Left lobe of liver (tissue), 2 donors: Measurements from ENCODE around the gene VPS45. TPM values are rescaled to one million over a fixed set of nuclear protein-coding genes. Genes with fewer than 3 reads are reported as not detected.

ENCODE experiments used
- ATAC-seq: fragments of 200-7000 bp; cut with Tn5 transposase; one replicate; pipeline ENCODE4 v1.9.1; 2020; ENCODE audit warnings: mild to moderate bottlenecking, moderate library complexity
- DNase-seq: peaks from one replicate; pipeline ENCODE4 v3.0.0-alpha.2; 2020; ENCODE audit warnings: low spot score
- total RNA-seq: library from RNA; stranded (reverse); gene quantifications from one replicate; pipeline ENCODE4 v1.2.1, GENCODE V29; 2021
- donor health status: DM: no; HTN: no; CAD: no; lungs with moderate emphysema.
- donor health status: DM: no; HTN: yes; CAD: no.

The VPS45 gene
- total RNA-seq, 1 donor from 2014 or later = 12.3 TPM

GRCh38 chr1:150183061-150183460 is 115.5 kb downstream of the VPS45 start:
- ATAC-seq = no peak
- DNase-seq = no peak

GRCh38 chr1:150185481-150185880 is 117.9 kb downstream of the VPS45 start:
- DNase-seq = no peak

GRCh38 chr1:150186438-150186788 is 118.8 kb downstream of the VPS45 start:
- DNase-seq (peak; percentile 72), ATAC-seq (peak; percentile 82)

More at GRCh38 chr1:150185481-150185880, 117.9 kb downstream of the VPS45 start:
- no peak for ATAC-seq

- no peak for DNase-seq
- ATAC-seq = peak; percentile 78
Observed at GRCh38 chr1:150186789-150187559, 119.4 kb downstream of the VPS45 start.

GRCh38 chr1:150187560-150187931 is 120.0 kb downstream of the VPS45 start:
- DNase-seq (no peak), ATAC-seq (peak; percentile 19)

GRCh38 chr1:150192012-150192411 is 124.4 kb downstream of the VPS45 start:
- DNase-seq (no peak), ATAC-seq (no peak)

GRCh38 chr1:150194381-150195031 is 126.9 kb downstream of the VPS45 start:
- no peak for ATAC-seq
- DNase-seq = no peak

Other genes starting within 250 kb of the VPS45 start
- gene BOLA1, start 168.2 kb upstream of the VPS45 start, total RNA-seq = 13.8 TPM
- gene SV2A, start 149.9 kb upstream of the VPS45 start, total RNA-seq = 0.45 TPM
- gene SF3B4, start 140.0 kb upstream of the VPS45 start, total RNA-seq = 11.5 TPM
- gene MTMR11, start 130.9 kb upstream of the VPS45 start, total RNA-seq = 1.7 TPM
- gene OTUD7B, start 57.0 kb upstream of the VPS45 start, total RNA-seq = 19.1 TPM
- gene PLEKHO1, start 82.1 kb downstream of the VPS45 start, total RNA-seq = 3.8 TPM
- 12.9 TPM for gene ANP32E, start 168.3 kb downstream of the VPS45 start, total RNA-seq
- 5.6 TPM for gene CA14, start 190.0 kb downstream of the VPS45 start, total RNA-seq
- 88.5 TPM for gene APH1A, start 201.2 kb downstream of the VPS45 start, total RNA-seq
- 3.0 TPM for gene C1orf54, start 205.0 kb downstream of the VPS45 start, total RNA-seq
- 5.3 TPM for gene CIART, start 214.8 kb downstream of the VPS45 start, total RNA-seq
- gene MRPS21, start 226.1 kb downstream of the VPS45 start, total RNA-seq = 27.0 TPM